HG03139 (cell line): Measurements from ENCODE around the gene ATRIP.

Experiments
- ATAC-seq: cut with Tn5 transposase; IDR thresholded peaks from one replicate; pipeline ENCODE4 v1.9.1; 2021; ENCODE audit not compliant: unreplicated experiment

Gene ATRIP

DNA sequence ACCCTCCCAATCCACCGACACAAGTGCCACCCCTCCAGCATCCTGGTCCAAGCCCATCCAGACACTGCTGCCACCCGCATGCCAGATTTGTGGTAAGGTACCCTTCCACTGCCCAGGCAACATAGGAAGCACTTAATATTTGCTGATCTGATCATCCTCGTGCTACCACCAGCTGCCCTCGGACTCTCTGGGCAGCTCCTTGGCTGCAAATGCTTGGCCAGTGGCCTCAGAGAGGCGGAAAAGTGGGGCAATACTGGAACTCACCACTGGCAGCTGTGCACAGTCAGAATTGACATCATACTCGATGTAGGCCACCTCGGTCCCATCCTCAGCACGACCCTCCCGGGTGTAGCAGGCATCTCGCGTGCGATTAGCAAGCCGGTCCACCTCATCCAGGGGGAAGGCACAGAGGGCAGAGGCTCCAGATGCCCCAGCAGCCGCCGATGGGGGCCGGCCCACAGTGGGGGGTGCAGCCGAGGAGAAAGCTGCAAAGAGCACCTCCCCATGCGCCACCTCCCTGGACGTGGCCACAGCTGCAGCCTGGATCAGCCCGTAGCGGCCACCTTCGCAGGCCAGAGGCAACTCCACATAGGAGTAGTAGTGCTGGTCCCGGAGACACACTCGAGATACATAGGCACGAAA lies 23.2 kb upstream of the ATRIP start:
- ATAC-seq = no peak

DNA sequence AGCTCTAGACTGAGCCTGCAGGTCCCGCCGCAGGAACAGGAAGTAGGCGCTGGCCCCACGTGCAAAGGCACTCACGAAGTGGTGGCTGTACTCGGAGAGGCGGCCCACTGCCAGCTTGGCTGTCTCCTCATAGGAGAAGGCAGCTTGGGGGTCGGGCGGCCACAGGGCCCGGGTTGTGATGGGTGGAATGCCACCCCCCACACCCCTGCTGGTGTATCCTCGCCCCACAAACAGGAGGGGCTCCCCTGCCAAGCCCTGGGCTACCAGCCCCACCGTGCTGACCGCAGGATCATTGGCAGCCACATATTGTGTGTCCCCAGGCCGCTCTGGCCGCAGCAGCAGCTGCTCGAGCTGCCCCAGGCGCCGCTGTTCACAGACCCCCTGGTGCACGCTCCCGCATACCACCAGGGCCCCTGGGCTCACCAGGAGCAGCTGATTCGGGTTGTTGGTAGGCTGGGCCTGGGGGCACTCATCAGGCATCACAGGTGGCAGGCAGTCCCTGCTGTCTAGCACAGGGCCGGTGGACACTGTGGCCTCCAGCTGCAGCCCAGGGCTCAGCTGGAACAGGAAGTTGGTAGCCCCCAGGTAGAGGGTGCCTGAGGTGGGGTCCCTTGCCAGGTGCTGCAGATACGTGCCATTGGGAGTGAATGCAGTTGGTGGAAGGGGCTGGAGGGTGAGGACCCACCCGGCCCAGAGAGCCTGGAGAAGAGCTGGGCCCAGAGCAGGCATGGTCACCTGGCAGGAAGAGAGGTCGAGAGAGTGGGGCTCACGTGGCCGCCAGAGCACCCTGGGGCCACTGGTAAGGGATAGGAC lies 22.4 kb upstream of the ATRIP start:
- no peak for ATAC-seq

DNA sequence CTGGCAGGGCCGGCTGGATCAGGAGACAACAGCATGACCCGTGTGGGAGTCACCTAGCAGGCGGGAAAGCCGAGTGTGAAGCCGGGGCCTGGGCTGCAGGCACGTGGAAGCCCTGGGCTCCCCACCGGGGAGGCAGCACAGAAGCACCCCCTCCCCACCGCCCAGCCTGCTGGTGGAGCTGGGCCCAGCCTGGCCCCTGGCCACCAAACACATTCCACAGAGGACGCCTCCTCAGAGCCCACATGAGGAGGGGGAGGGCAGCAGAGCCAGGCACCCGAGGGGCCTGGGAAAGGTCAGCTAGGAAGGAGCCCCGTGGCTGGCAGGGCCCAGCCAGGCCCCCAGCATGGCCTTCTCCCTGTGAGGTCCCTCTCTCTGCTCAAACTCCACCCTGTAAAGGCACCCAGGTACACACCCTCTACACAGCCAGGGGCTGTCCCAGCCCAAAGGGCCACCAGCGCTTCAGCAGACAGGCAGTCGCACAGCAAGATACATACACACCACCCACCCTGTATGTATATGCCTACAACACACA lies 21.2 kb upstream of the ATRIP start:
- ATAC-seq = no peak

DNA sequence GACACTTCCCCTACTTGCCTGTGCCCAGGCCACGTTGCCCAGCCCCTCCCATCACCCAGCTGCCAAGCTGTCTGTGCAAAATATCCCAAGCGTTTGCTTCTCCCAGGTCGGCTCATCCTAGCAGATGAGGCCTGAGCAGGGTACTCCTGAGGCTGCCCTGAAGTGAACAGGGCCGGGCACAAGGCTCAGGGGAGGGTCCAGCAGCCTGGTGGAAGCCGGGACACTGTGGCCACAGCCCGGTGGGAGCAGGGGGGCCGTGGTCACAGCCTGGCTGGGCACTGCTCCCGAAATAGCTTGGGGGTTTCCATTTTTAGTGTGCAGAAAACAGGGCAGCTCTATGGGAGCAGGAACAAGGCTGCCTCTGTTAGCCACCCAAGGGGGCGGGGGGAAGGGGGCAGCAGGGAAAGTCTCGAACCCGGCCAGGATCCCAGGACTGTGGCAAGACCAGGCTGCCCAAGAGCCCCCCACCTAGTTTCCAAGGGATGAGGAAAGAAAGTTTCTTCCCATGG lies 20.1 kb upstream of the ATRIP start:
- no peak for ATAC-seq

DNA sequence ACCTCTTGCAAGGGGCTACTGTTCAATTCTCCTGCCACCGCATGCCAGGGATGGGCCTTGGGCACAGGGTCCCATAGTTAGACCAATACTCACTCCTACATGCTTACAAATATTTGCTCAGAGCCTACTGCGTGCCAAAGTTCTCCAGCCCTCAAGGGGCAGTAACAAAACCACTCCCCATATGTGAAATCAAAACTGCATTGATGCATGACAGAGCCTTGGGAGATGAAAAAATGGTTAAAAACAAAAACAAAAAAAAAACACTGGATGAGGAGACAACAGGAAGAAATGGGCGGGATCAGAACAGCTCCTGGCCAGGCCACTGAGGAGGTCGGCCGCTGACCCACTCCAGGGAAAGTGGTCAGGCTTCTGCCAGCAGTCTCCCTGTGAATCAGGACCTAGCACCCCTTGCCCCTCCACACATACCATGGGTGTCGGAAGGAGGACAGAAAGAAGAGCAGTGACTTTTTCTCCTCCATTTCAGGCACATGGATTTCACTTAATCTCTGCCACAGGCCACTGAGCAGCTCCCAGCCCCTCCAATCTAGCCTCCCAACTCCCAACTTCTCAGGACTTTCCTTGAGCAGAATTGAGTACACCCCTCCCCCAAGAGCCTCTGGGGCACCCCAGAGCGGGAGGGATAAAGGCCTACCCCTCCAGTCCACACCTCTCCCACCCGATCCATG lies 19.4 kb upstream of the ATRIP start:
- ATAC-seq = no peak

DNA sequence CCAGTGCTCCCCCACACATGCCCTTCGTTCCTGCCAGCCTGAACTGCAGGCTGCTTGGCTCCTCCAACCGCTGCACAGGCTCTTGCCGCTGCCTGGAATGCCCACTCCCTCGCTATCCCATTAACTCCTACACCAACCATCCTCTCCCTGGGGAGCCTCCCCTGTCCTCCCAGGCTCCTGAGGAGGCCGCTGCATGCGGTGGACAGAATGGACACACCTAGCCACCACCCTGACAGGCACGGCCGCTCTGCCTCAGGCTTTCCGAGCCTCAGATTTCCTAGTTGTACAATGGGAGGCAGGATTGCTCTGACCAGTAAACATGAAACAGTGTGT lies 18.9 kb upstream of the ATRIP start:
- ATAC-seq = no peak

DNA sequence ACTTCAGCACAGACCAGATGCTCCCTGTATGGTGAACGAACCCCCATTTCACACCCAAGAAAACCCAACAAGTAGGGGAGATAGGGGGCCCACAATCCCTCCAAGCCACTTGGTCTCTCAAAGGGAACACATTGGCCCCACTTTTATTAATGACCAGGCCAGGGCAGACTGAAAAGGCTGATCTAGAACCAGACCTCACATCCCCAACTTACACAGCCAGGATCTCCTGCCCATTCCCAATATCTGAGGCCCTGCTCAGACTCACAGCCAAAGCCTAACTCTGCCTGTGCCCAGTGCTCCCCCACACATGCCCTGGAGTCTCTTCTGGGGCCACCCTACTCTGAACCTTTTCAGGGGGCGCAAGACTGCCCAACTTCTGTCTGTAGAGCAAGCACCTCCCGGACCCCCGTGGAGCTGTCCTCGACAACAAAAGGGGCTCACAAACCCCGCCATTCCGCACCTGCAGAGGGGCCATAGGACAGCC lies 18.4 kb upstream of the ATRIP start:
- ATAC-seq = no peak

DNA sequence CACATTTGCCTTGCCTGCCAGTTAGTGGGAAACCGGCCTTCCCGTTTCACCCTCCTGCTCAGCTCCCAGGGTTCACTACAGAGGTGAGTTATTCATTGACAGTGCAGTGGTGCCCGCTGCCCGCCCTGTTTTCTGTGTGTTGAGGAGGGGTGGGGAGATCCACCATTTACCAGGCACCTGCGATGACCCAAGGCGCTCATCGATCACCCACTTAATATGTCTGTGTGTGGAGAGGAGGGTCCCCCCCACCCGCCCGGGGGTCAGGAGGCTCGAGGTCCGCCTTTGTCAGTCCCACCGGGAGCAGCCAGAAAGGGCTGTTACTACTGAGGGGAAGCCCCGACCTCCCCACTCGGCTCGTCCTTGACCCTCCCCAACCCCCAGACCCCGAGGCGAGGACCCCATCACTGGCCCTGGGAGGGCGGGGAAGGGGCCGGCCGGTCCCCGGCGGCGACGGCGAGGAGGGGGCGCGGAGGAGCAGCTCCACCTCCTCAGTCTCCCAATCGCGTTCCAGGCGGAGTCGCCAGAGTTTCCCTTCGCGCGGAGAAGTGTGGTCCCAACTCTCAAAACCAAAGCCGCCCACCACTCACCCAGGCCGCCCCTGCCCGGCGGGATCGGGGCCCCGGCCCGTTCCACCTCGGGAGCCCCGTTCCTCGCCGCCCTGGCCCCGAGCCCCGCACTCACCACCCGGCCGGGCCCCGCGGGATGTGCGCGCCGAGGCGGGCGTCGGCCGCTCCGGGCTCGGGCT lies 17.8 kb upstream of the ATRIP start:
- no peak for ATAC-seq

DNA sequence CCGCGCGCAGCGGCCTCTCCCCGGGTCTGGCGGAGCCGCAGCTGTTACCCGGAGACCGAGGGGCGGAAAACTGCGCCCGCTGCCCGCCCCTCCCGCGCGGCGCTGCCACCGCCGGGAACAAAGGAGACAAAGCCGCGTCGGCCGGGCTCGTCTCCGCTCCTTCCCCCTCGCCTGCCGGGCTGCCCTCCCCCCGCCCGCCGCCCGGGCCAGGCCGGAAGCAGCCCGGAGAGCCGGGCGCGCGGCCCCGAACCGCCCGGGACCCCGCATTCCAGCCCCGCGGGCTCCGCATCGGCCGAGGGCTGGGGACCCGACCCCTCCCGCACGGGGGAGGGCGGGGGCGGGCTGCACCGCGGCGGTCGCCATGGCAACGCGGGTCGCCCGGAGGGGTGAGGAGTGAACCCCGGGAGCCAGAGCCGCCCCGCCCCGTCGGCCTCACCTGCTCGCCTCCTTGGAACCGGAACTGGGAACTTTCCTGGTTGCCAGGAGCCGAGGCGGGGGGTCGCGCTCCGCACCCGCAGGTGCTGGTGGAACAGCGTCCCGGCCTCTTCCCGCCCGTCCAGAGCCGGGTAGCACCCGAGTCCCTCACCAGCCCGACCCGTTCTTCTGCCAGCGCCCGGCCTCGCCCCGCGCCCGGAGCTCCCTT lies 17.1 kb upstream of the ATRIP start:
- ATAC-seq = no peak

DNA sequence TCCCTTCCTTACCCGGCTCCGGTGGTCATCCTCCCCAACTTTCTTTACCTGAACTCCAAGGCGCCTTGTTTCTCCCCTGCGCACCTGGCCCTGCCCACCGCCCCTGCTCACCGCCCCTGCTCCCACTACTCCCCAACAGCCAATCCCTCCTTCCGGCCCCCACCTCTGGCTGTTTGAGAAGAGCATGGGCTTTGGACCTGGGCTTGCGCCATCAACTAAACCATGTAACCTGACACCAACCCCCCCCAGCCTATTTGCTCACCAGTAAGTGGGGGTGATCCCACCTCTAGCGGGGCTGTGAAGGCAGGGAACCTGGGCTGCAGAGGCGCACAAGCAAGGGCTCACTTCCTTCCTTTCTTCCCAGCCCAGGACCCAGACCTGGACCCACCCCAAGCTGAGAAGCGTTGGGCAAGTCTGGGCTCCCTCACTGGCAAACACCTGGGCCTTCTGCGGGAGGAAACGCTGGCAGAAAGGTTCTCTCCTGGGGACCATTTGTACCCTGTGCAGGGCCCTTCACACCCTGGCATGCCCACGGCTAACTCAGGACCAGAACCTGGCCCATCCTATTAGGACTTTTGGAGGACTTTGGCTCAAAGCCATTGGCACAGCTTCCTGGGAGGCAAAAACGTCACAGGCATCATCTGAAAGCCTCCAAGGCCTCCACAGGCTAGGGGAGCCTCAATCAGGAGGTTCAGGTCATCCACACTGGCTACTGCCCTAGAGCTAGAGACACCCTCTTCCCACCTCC lies 16.4 kb upstream of the ATRIP start, which contains the start of gene PLXNB1:
PLXNB1 (minus strand) TSS at position 127 of the 748 bp plus-strand sequence. CDS start 5,475 bp downstream, outside the sequence.
- ATAC-seq = no peak

DNA sequence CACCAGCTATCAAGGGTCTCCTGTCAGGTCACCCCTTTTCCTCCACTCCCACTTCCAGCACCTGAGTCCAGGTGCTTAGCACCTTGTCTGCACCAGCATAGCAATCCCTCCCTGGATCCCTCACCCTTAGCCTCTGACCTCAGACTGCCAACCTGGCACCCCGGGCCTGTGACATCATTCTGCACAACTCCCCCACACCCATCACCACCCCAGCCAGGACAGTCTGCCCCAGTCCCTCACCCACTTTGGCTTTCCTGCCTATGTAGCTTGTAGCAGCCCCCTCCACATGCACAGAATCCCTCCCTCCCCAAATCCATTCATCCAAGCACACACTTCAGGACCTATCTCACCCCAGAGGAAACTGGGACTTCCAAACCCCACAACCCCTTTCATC lies 15.8 kb upstream of the ATRIP start:
- no peak for ATAC-seq

DNA sequence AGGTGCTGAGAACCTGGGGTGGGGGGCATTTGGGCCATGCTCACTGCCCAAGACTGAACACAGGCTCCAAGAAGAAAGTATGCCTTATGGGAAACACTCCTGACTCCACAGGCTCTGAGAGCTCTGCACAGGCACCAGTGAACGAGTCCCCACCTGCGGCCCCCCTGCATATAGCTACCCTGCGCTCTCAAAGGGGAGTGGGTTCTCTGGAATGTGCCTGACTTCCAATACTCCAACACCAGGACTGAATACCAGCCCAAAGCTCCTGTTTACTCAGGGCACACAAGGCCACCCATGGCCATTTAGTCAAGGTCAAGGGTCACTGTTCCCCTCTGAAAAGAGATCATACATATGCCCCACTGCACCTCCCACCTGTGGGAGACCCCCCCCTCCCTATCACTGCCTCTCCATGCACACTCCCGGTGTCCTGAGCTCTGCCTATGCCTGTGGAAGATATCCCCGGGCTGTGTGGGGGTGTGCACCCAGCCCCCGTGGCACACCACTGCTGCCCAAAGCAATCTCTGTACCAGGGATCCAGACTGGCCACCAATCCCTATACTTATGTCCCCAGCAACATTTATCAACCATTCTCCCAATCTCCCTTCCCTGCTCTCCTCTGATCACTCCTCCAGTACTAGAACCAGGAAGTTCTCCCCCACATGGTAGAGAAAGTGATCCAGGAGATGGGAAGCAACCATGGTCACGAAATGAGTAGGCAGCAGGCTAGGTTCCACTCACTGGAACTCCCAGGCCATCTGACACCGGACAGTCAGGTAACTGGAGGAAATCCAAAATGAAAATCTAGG lies 15.1 kb upstream of the ATRIP start:
- ATAC-seq = no peak

DNA sequence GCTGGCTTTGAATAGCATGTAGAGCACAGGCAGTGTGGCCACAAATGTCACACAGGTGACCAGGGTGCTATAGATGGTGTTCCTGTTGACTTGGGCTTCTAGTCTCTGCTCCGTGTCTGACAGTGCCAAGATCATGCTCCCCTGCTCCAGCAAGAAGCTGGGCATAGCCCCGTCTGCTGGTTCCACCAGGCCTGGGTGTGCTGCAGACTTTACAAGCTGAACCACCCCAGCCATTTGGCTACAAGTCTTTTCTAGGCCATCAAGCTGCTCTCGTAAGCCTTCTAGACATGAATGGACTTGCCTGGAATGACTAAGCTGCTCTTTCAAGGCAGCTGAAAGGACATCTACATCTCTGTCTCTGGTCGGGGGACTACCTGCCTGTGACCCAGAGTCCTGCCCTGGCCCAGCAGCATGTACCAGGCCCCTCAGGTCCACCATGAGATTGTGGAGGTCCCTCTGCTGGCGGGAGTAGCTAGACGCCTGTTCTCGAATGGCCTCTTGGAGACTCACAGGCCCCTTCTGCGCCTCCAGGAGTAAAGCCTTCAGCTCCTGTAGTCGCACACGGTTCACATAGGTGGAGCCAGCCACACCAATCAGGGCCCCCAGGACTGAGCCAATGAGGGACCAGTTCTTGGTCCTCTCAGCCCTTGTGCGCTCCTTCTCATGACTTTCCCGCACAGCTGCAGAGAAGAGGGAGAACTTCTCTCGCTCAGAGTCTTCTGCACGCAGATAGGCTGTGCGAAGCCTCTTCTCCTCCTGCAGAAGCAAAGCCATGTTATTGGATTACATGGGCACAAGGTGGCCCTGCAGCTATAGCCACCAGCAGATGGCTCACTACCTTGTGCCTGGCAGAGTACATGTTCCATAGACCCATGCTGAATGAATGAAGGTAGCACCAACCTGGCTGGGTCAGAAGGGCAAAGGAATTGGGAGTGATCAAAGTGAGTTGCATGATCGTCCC lies 13.8 kb upstream of the ATRIP start:
- no peak for ATAC-seq

DNA sequence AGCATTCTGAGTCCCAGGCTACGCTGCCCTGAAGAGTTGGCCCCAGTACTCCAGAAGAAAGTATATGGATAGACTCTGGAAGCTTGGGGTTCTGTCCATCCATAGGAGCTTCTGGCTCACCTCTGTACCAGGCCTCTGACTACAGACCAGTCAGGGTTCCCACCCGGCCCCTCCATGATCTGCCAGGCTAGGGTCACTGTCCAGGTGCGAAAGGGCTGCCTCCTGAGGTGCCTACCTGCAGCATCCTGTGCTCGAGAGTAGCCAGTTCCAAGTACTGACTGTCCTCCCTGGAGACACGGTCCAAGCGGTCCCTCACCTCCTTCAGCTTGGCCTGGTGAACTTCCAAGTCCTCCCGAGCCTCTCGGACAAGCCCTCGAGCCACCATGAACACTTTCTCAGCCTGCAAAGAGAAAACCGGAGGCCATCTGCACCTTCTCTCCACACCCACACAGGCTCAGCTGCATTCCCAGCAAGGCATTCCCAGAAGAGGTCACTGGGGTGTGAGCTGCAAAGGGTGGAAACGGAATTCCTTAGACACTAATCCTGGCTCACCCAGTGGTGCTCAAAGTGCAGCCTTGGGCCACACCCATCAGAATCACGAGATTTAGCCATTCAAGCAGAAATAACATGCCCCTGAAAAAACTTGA lies 12.9 kb upstream of the ATRIP start:
- ATAC-seq = no peak

DNA sequence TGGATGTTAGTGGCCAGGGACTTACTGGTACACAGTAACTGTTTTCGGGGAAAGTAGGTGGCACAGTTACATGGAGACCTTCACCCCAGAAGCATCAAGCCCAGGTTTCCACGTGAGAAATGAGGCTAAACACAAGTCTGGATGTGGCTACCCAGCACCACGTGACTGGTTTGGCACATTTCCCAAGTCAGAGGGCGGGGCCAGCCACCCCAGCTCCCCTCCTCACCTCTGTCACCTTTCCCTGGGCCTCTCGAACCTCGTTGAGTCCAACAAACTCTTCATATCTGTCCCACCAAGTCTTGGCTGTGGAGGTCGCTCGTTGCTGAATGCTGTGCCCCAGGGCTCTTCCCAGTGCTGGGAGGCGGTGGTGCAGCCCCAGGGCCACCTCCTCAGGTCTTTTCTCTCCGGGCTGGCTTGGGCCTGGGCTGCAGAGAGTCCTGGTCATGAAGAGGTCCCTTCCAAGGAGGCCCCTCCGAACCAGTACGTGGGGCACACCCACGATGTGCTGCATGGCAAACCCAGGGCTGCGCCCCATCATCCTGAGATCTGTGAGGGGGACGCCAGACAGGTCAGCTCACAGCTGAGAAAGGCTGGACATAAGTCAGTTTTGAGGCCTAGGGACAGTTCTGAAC lies 11.8 kb upstream of the ATRIP start:
- no peak for ATAC-seq

DNA sequence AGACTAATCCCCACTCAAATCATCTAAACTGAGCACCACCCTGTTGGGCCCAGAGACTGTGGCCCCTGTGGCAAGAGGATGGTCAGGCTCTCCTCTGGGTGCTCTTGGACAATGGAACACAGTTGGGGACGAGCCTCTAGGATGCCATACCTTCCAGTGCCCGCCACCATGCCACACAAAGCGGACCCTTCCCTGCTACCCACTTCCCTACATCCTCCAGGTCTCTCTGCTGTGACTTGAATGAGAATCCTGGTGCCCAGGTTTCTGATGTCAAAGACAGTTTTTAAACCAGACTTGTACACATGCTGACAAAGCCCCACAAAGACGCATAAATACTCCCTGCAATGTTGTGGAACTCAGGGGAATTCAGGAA lies 11.3 kb upstream of the ATRIP start:
- ATAC-seq = no peak
